ENCODE data around the gene NADK.

NADK gene

DNA sequence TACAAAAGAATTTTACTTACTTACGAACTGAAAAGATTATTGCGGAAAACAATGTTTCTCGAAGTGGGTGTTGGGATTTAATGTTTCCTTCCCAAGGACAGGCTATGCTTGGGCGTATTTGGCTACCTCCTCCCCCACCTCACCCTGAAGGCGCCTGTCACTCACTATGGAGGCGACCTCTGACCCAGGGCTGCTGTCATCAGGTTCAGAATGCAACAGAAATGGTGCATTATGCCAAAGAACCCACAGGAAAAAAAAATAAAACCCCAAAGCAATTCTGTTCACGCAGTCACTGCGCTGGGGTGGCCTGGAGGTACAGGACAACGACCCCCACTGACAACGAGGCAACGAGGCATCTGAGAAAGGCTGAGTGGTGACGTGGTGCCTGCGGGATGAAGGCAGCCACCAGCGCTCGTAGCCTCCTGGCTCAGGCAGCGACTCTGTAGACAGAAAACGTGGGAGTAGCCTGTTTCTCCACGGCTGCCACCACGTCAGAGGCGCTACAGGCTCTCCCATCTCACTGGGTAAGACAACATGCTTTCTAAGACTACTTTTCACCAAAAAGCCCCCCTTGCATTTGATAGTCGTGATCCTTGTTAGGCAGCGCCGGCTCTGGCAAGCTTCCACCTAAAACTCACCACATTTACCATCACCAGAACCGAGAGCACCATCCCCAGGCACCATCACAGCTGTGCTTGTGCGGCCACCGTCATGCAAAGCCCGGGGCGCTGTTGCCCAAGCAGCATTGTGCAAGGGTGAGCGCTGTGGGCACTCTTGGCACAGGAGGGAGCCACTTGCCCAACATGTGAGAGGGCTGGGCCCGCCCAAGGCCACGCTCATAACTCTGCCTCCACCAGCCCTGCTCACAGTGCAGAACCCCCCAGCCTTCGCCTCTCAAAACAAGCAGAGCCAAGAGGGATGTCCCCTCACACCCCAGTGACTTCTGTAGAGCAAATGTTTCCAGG lies 14.3 kb downstream of the NADK start:
- Histone ChIP-seq H3K4me3 (ENCODE audit: low read length in 2 of 2) (peak overlapping the region in 1 of 2 donors; percentile 36), H3K14ac (ENCODE audit: low read length) (no peak overlapping the region), H3K27ac (replicated peaks; ENCODE audit: low read length) (no peak overlapping the region), H2BK120ac (ENCODE audit: low read depth, low read length) (no peak overlapping the region), H4K8ac (ENCODE audit: low read depth, low read length) (no peak overlapping the region), H4K91ac (ENCODE audit: low read depth, low read length, poor library complexity) (no peak overlapping the region), H2BK5ac (ENCODE audit: low read length) (no peak overlapping the region), H3K23ac (ENCODE audit: low read depth, low read length, poor library complexity) (no peak overlapping the region), H3K4me1 (ENCODE audit: control insufficient read depth in 2 of 2, insufficient read depth in 1 of 2, low read depth in 1 of 2, low read length in 2 of 2) (peaks cover 0 to 7% of the 10 kb centered on the region in 2 donors), H3K4ac (ENCODE audit: low read length) (no peak overlapping the region), H3K9ac (ENCODE audit: low read depth, low read length, poor library complexity) (no peak overlapping the region), H3K18ac (ENCODE audit: low read length) (no peak overlapping the region), H2BK15ac (ENCODE audit: low read length) (no peak overlapping the region), H3K79me1 (ENCODE audit: low read depth, low read length) (peaks cover 25% of the 10 kb centered on the region), H3K36me3 (replicated peaks in 1 of 2; ENCODE audit: control insufficient read depth in 2 of 2, insufficient read depth in 2 of 2, low read length in 2 of 2) (peaks cover 36 to 82% of the 10 kb centered on the region in 2 donors), H2AFZ (ENCODE audit: low read length) (no peak overlapping the region), H2AK5ac (ENCODE audit: low read depth, low read length) (no peak overlapping the region), H2BK12ac (ENCODE audit: low read length) (peak overlapping the region; percentile 16), H3K9me3 (replicated peaks in 1 of 2; ENCODE audit: control insufficient read depth in 2 of 2, insufficient read depth in 1 of 2, low read depth in 1 of 2, low read length in 2 of 2) (peaks cover 0 to 12% of the 10 kb centered on the region in 2 donors), H3K27me3 (ENCODE audit: control insufficient read depth in 3 of 3, insufficient read depth in 3 of 3, low read depth in 1 of 3, low read length in 3 of 3) (no peaks in the 10 kb centered on the region), H3K4me2 (ENCODE audit: insufficient read depth, low read length, poor library complexity, severe bottlenecking) (no peak overlapping the region)
- no CpG with 5 or more reads among the region's 32 CpGs for WGBS, 2 donors (ENCODE audit: extremely low coverage in 2 of 2, insufficient read length in 2 of 2, insufficient replicate concordance in 1 of 2)
- DNase-seq (ENCODE audit: low spot score): no peak

DNA sequence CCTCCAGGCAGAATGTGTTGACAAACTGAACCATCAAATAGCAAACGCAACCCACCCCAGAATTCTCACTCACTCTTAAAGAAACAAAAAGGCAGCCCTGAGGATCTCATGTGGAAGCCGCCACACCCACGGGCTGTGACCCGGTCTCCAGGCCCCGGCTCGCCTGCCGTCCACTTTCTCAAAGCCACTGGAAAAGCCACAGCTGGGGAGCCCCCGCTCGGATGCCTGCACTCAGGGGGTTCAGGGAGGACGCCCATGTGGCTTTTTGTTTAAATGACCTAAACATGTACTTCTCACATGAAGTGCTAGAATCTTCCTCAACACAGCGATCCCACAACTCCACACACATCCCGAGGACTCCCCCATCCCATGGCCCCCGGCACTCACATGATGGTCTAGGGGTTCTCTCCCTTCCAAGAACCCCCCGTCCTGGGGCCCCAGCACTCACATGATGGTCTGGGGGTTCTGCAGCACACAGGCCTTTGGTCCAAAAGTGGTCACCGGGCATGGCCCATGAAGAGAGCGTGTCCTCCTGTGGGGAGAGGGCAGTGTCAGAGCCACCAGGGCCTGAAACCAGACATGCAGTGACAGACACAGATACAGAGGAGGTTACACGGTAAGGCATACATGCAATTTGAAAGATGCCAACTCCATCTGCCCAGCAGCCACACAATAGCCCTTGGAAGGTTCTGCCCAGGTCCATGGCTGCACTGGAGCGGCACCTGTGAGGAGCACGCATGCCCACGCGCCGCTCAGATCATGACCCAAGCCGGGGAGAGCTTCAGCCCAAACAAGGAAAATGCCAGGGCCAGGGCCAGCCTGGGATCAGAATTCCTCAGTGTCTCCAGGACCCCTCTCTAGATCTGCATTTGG lies 16.5 kb downstream of the NADK start:
- Histone ChIP-seq H3K79me1 (ENCODE audit: low read depth, low read length) (peaks cover 29% of the 10 kb centered on the region), H4K8ac (ENCODE audit: low read depth, low read length) (no peak overlapping the region), H3K4ac (ENCODE audit: low read length) (no peak overlapping the region), H3K27ac (replicated peaks; ENCODE audit: low read length) (no peak overlapping the region), H3K4me2 (ENCODE audit: insufficient read depth, low read length, poor library complexity, severe bottlenecking) (no peak overlapping the region), H3K9ac (ENCODE audit: low read depth, low read length, poor library complexity) (no peak overlapping the region), H2BK5ac (ENCODE audit: low read length) (no peak overlapping the region), H3K4me1 (ENCODE audit: control insufficient read depth in 2 of 2, insufficient read depth in 1 of 2, low read depth in 1 of 2, low read length in 2 of 2) (peaks cover 0 to 7% of the 10 kb centered on the region in 2 donors), H2BK120ac (ENCODE audit: low read depth, low read length) (peak overlapping the region; percentile 54), H3K18ac (ENCODE audit: low read length) (no peak overlapping the region), H3K36me3 (replicated peaks in 1 of 2; ENCODE audit: control insufficient read depth in 2 of 2, insufficient read depth in 2 of 2, low read length in 2 of 2) (peaks cover 39 to 83% of the 10 kb centered on the region in 2 donors), H2AFZ (ENCODE audit: low read length) (no peak overlapping the region), H3K9me3 (replicated peaks in 1 of 2; ENCODE audit: control insufficient read depth in 2 of 2, insufficient read depth in 1 of 2, low read depth in 1 of 2, low read length in 2 of 2) (no peaks in the 10 kb centered on the region), H2AK5ac (ENCODE audit: low read depth, low read length) (no peak overlapping the region), H3K23ac (ENCODE audit: low read depth, low read length, poor library complexity) (peak overlapping the region; percentile 93), H3K4me3 (ENCODE audit: low read length in 2 of 2) (peak overlapping the region in 1 of 2 donors; percentile 31), H2BK12ac (ENCODE audit: low read length) (no peak overlapping the region), H3K14ac (ENCODE audit: low read length) (peak overlapping the region; percentile 38), H4K91ac (ENCODE audit: low read depth, low read length, poor library complexity) (no peak overlapping the region), H2BK15ac (ENCODE audit: low read length) (peak overlapping the region; percentile 67), H3K27me3 (ENCODE audit: control insufficient read depth in 3 of 3, insufficient read depth in 3 of 3, low read depth in 1 of 3, low read length in 3 of 3) (no peaks in the 10 kb centered on the region)
- no CpG with 5 or more reads among the region's 23 CpGs for WGBS, 2 donors (ENCODE audit: extremely low coverage in 2 of 2, insufficient read length in 2 of 2, insufficient replicate concordance in 1 of 2)
- no peak for DNase-seq (ENCODE audit: low spot score)

DNA sequence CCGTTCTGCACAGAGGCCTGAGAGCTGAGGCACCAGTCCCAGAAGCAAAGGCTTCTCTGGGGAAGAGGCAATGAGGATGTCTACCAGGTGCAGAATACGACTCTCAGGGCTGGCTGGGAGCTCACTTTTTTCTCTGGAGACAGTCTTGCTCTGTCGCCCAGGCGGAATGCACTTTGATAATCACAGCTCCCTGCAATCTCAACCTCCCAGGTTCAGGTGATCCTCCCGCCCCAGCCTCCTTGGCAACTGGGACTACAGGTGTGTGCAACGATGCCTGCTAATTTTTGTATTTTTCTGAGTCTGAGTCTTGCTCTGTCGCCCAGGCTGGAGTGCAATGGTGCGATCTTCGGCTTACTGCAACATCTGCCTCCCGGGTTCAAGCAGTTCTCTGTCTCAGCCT lies 17.6 kb downstream of the NADK start:
- Histone ChIP-seq H3K9me3 (replicated peaks in 1 of 2; ENCODE audit: control insufficient read depth in 2 of 2, insufficient read depth in 1 of 2, low read depth in 1 of 2, low read length in 2 of 2) (no peaks in the 10 kb centered on the region), H2BK12ac (ENCODE audit: low read length) (no peak overlapping the region), H2BK120ac (ENCODE audit: low read depth, low read length) (no peak overlapping the region), H2BK15ac (ENCODE audit: low read length) (no peak overlapping the region), H3K23ac (ENCODE audit: low read depth, low read length, poor library complexity) (no peak overlapping the region), H3K27ac (replicated peaks; ENCODE audit: low read length) (no peak overlapping the region), H3K27me3 (ENCODE audit: control insufficient read depth in 3 of 3, insufficient read depth in 3 of 3, low read depth in 1 of 3, low read length in 3 of 3) (no peaks in the 10 kb centered on the region), H3K14ac (ENCODE audit: low read length) (no peak overlapping the region), H3K36me3 (replicated peaks in 1 of 2; ENCODE audit: control insufficient read depth in 2 of 2, insufficient read depth in 2 of 2, low read length in 2 of 2) (peaks cover 47 to 93% of the 10 kb centered on the region in 2 donors), H3K4me2 (ENCODE audit: insufficient read depth, low read length, poor library complexity, severe bottlenecking) (no peak overlapping the region), H4K8ac (ENCODE audit: low read depth, low read length) (no peak overlapping the region), H3K4ac (ENCODE audit: low read length) (no peak overlapping the region), H2AK5ac (ENCODE audit: low read depth, low read length) (no peak overlapping the region), H2BK5ac (ENCODE audit: low read length) (no peak overlapping the region), H3K4me3 (ENCODE audit: low read length in 2 of 2) (no peak overlapping the region), H3K79me1 (ENCODE audit: low read depth, low read length) (peaks cover 32% of the 10 kb centered on the region), H4K91ac (ENCODE audit: low read depth, low read length, poor library complexity) (no peak overlapping the region), H3K4me1 (ENCODE audit: control insufficient read depth in 2 of 2, insufficient read depth in 1 of 2, low read depth in 1 of 2, low read length in 2 of 2) (peaks cover 0 to 7% of the 10 kb centered on the region in 2 donors), H2AFZ (ENCODE audit: low read length) (no peak overlapping the region), H3K9ac (ENCODE audit: low read depth, low read length, poor library complexity) (no peak overlapping the region), H3K18ac (ENCODE audit: low read length) (no peak overlapping the region)
- DNase-seq (ENCODE audit: low spot score): no peak
- no CpG with 5 or more reads among the region's 10 CpGs for WGBS, 2 donors (ENCODE audit: extremely low coverage in 2 of 2, insufficient read length in 2 of 2, insufficient replicate concordance in 1 of 2)

- Histone ChIP-seq H3K79me1 (ENCODE audit: low read depth, low read length) (peaks cover 33% of the 10 kb centered on the region), H3K4me1 (ENCODE audit: control insufficient read depth in 2 of 2, insufficient read depth in 1 of 2, low read depth in 1 of 2, low read length in 2 of 2) (peaks cover 0 to 7% of the 10 kb centered on the region in 2 donors), H2BK12ac (ENCODE audit: low read length) (peak overlapping the region; percentile 41), H4K91ac (ENCODE audit: low read depth, low read length, poor library complexity) (no peak overlapping the region), H2BK15ac (ENCODE audit: low read length) (no peak overlapping the region), H3K23ac (ENCODE audit: low read depth, low read length, poor library complexity) (no peak overlapping the region), H3K4ac (ENCODE audit: low read length) (no peak overlapping the region), H3K18ac (ENCODE audit: low read length) (no peak overlapping the region), H2BK120ac (ENCODE audit: low read depth, low read length) (no peak overlapping the region), H3K9ac (ENCODE audit: low read depth, low read length, poor library complexity) (peak overlapping the region; percentile 12), H3K36me3 (replicated peaks in 1 of 2; ENCODE audit: control insufficient read depth in 2 of 2, insufficient read depth in 2 of 2, low read length in 2 of 2) (peaks cover 48 to 92% of the 10 kb centered on the region in 2 donors), H2AK5ac (ENCODE audit: low read depth, low read length) (no peak overlapping the region), H2AFZ (ENCODE audit: low read length) (no peak overlapping the region), H3K9me3 (replicated peaks in 1 of 2; ENCODE audit: control insufficient read depth in 2 of 2, insufficient read depth in 1 of 2, low read depth in 1 of 2, low read length in 2 of 2) (no peaks in the 10 kb centered on the region), H3K27me3 (ENCODE audit: control insufficient read depth in 3 of 3, insufficient read depth in 3 of 3, low read depth in 1 of 3, low read length in 3 of 3) (no peaks in the 10 kb centered on the region), H3K14ac (ENCODE audit: low read length) (no peak overlapping the region), H2BK5ac (ENCODE audit: low read length) (no peak overlapping the region), H3K27ac (replicated peaks; ENCODE audit: low read length) (no peak overlapping the region), H3K4me2 (ENCODE audit: insufficient read depth, low read length, poor library complexity, severe bottlenecking) (no peak overlapping the region), H4K8ac (ENCODE audit: low read depth, low read length) (no peak overlapping the region), H3K4me3 (ENCODE audit: low read length in 2 of 2) (no peak overlapping the region)
- no peak for DNase-seq (ENCODE audit: low spot score)
- WGBS, 2 donors (ENCODE audit: extremely low coverage in 2 of 2, insufficient read length in 2 of 2, insufficient replicate concordance in 1 of 2): no CpG with 5 or more reads among the region's 20 CpGs
Observed at GRCh38 chr1:1760345-1760650, 18.0 kb downstream of the NADK start.

Data from neuronal stem cell (in vitro differentiated cells).